ENCODE results near the gene FBXL13.

FBXL13 gene

GRCh38 chr7:102832674-102833073, 241.9 kb downstream of the FBXL13 start:
- TF ChIP-seq EZH2 (IDR thresholded peaks at IDR 0.05; ENCODE audit: borderline replicate concordance, low read length) (no peak), CTCF (IDR thresholded peaks at IDR 0.05; ENCODE audit: low read length) (no peak)
- no peak overlapping the region for H3K9ac ChIP-seq (ENCODE audit: low read length)
- H3F3A ChIP-seq (ENCODE audit: insufficient read depth, low read length): no peaks in the 10 kb centered on the region
- H3K27ac ChIP-seq (ENCODE audit: low read depth, low read length, poor library complexity, severe bottlenecking): no peak overlapping the region
- H3K27me3 ChIP-seq (ENCODE audit: insufficient read depth, low read length): no peaks in the 10 kb centered on the region
- H3K4me2 ChIP-seq (ENCODE audit: low read length): no peak overlapping the region
- H2AFZ ChIP-seq (ENCODE audit: low read length): no peak overlapping the region
- H3K4me1 ChIP-seq (ENCODE audit: insufficient read depth, low read length, severe bottlenecking): no peaks in the 10 kb centered on the region
- no peak overlapping the region for H3K4me3 ChIP-seq (ENCODE audit: low read depth, low read length, poor library complexity, severe bottlenecking)
- no peaks in the 10 kb centered on the region for H3K79me2 ChIP-seq (ENCODE audit: insufficient read depth, low read length)
- no peaks in the 10 kb centered on the region for H3K9me2 ChIP-seq (ENCODE audit: low read depth, low read length)
- H4K20me1 ChIP-seq (ENCODE audit: insufficient read depth, low read length): no peaks in the 10 kb centered on the region
- H3K9me3 ChIP-seq (ENCODE audit: low read length): no peaks in the 10 kb centered on the region
- H3K36me3 ChIP-seq (ENCODE audit: insufficient read depth, low read length): no peaks in the 10 kb centered on the region

GRCh38 chr7:102830197-102830596, 244.4 kb downstream of the FBXL13 start:
- TF ChIP-seq CTCF (IDR thresholded peaks at IDR 0.05; ENCODE audit: low read length) (no peak), EZH2 (IDR thresholded peaks at IDR 0.05; ENCODE audit: borderline replicate concordance, low read length) (no peak)
- H3K4me3 ChIP-seq (ENCODE audit: low read depth, low read length, poor library complexity, severe bottlenecking): no peak overlapping the region
- no peak overlapping the region for H2AFZ ChIP-seq (ENCODE audit: low read length)
- H3F3A ChIP-seq (ENCODE audit: insufficient read depth, low read length): no peaks in the 10 kb centered on the region
- no peak overlapping the region for H3K27ac ChIP-seq (ENCODE audit: low read depth, low read length, poor library complexity, severe bottlenecking)
- no peaks in the 10 kb centered on the region for H3K9me2 ChIP-seq (ENCODE audit: low read depth, low read length)
- H3K27me3 ChIP-seq (ENCODE audit: insufficient read depth, low read length): no peaks in the 10 kb centered on the region
- H3K79me2 ChIP-seq (ENCODE audit: insufficient read depth, low read length): no peaks in the 10 kb centered on the region
- no peaks in the 10 kb centered on the region for H3K4me1 ChIP-seq (ENCODE audit: insufficient read depth, low read length, severe bottlenecking)
- no peaks in the 10 kb centered on the region for H3K9me3 ChIP-seq (ENCODE audit: low read length)
- H3K9ac ChIP-seq (ENCODE audit: low read length): no peak overlapping the region
- H4K20me1 ChIP-seq (ENCODE audit: insufficient read depth, low read length): no peaks in the 10 kb centered on the region
- H3K4me2 ChIP-seq (ENCODE audit: low read length): no peak overlapping the region
- H3K36me3 ChIP-seq (ENCODE audit: insufficient read depth, low read length): no peaks in the 10 kb centered on the region

- no peak overlapping the region for H3K4me3 ChIP-seq (ENCODE audit: low read depth, low read length, poor library complexity, severe bottlenecking)
- no peaks in the 10 kb centered on the region for H3K9me2 ChIP-seq (ENCODE audit: low read depth, low read length)
- H3K27ac ChIP-seq (ENCODE audit: low read depth, low read length, poor library complexity, severe bottlenecking): no peak overlapping the region
- H3K79me2 ChIP-seq (ENCODE audit: insufficient read depth, low read length): no peaks in the 10 kb centered on the region
- no peaks in the 10 kb centered on the region for H3F3A ChIP-seq (ENCODE audit: insufficient read depth, low read length)
- no peaks in the 10 kb centered on the region for H3K27me3 ChIP-seq (ENCODE audit: insufficient read depth, low read length)
- H4K20me1 ChIP-seq (ENCODE audit: insufficient read depth, low read length): no peaks in the 10 kb centered on the region
- H3K4me1 ChIP-seq (ENCODE audit: insufficient read depth, low read length, severe bottlenecking): no peaks in the 10 kb centered on the region
- H2AFZ ChIP-seq (ENCODE audit: low read length): no peak overlapping the region
- no peaks in the 10 kb centered on the region for H3K9me3 ChIP-seq (ENCODE audit: low read length)
- H3K9ac ChIP-seq (ENCODE audit: low read length): no peak overlapping the region
- TF ChIP-seq CTCF (IDR thresholded peaks at IDR 0.05; ENCODE audit: low read length) (no peak), EZH2 (IDR thresholded peaks at IDR 0.05; ENCODE audit: borderline replicate concordance, low read length) (no peak)
- no peaks in the 10 kb centered on the region for H3K36me3 ChIP-seq (ENCODE audit: insufficient read depth, low read length)
- no peak overlapping the region for H3K4me2 ChIP-seq (ENCODE audit: low read length)
These were observed 245.5 kb downstream of the FBXL13 start for GRCh38 chr7:102829075-102829474.
